ENCODE results near the gene PLEKHG4B.

DNA sequence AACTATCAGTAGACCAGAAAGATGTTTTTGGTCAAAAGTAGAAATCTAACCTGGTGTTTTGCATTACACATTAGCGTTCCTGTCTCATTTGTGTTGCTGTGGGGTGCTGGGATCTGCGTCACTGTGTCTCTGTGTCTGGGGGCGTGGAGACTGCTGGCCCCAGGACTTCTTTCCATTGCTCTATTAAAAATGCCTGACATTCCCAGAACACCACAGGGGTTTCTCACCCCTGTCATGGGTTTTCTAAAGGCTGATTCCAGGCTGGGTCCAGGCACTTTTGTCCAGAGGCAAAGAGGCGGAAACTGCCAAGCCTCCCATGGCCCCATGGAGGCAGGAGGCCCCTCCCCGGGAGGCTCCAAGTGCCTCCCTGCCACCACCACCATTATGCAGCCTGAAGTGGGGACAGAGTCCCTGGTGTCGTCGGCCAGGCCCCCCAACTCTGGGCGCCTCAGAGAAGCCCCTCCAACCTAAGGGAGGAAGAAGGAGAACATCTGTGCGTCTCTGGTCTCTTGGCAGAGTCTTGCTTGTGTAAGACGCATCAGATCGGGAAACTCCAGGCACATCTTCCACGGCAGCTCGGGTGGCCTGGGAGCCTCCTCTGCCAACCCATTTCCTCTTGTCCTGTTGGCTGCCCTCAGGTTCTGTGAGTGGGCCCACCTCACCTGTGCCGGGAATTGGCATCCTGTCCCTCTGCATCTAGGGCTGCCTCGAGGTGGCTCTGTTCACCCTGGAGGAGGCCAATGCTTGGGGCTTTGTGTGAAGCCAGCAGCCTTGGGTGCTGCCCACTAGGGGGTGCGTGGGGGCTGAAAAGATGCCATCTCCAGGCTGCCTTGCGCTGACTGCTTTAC, 13.8 kb upstream of the PLEKHG4B start:
- no peak for TF ChIP-seq POLR2A (IDR thresholded peaks at IDR 0.05; ENCODE audit: low read length)
- TF ChIP-seq GATA1 (IDR thresholded peaks at IDR 0.05; ENCODE audit: low read depth, low read length), result no peak
